Esophagus muscularis mucosa (tissue), 4 donors: ENCODE results near the gene SLC4A1. TPM values are rescaled to one million over a fixed set of nuclear protein-coding genes. Genes with fewer than 3 reads are reported as not detected.
A peak's percentile ranks its signal among the peaks of the same experiment; 100 is the strongest.

Source experiments
- DNase-seq: peaks from one replicate; pipeline ENCODE4 v3.0.0-alpha.2; 2017; ENCODE audit errors: extremely low spot score
- H3K27ac ChIP-seq, 4 donors: fragments of 200-600 bp; sonication (generic); replicated peaks in 1 of 4; 1 replicate in 3 of 4; 2 replicates in 1 of 4; pipeline ENCODE4 v1.5.1; 2016 to 2019; ENCODE audit warnings: mild to moderate bottlenecking in 1 of 4
- H3K27me3 ChIP-seq, 4 donors: fragments of 200-600 bp; sonication (generic); one replicate each; pipeline versions ENCODE4 v1.5.1 to v1.6.0; 2016 to 2019
- H3K36me3 ChIP-seq, 4 donors: fragments of 200-600 bp; sonication (generic); one replicate each; pipeline ENCODE4 v1.5.1; 2016 to 2019
- H3K4me1 ChIP-seq, 4 donors: fragments of 200-600 bp; sonication (generic); one replicate each; pipeline ENCODE4 v1.5.1; 2016 to 2019
- H3K4me3 ChIP-seq, 4 donors: fragments of 200-600 bp; sonication (generic); 1 replicate in 2 of 4; 2 replicates in 2 of 4; pipeline ENCODE4 v1.5.1; 2016 to 2019; ENCODE audit warnings: mild to moderate bottlenecking in 4 of 4, moderate library complexity in 1 of 4
- H3K9me3 ChIP-seq, 4 donors: fragments of 200-600 bp; sonication (generic); 1 replicate in 3 of 4; 2 replicates in 1 of 4; pipeline ENCODE4 v1.5.1; 2016 to 2019
- EP300 ChIP-seq: sonication (generic); formaldehyde crosslinking; IDR thresholded peaks from one replicate; pipeline ENCODE4 v1.6.1; 2017; ENCODE audit warnings: antibody characterized with exemption
- POLR2A ChIP-seq: fragments of 450-650 bp; IDR thresholded peaks from one replicate; pipeline ENCODE4 v1.6.1; 2017; ENCODE audit warnings: antibody characterized with exemption, moderate library complexity, mild to moderate bottlenecking, low read depth
- POLR2AphosphoS5 ChIP-seq, 2 donors: sonication (generic); formaldehyde crosslinking; IDR thresholded peaks; one replicate each; pipeline ENCODE4 v1.6.1; 2017; ENCODE audit warnings: antibody characterized with exemption in 2 of 2
- WGBS: methylation state at CpG from one replicate; pipeline ENCODE4 v1.1.5; 2018; 5-methylcytosine and 5-hydroxymethylcytosine counted together
- intact Hi-C: fragments of 100-400 bp; cut with DNase I; formaldehyde crosslinking; loops from one replicate; pipeline ENCODE4 v1.15.1; 2023
- total RNA-seq, 4 donors: library from RNA; depleted of rRNA; stranded (reverse); fragments of >200 nt; gene quantifications; one replicate each; pipeline versions ENCODE4 v1.1.0 to v1.2.1, GENCODE V29; 2016
- TF ChIP-seq, protein P1 (sequence below), 3 experiments: fragments of 200-600 bp in 2 of 3; fragments of 450-650 bp in 1 of 3; sonication (generic) in 2 of 3; IDR thresholded peaks; one replicate each; pipeline ENCODE4 v1.5.1; 2017 to 2019; ENCODE audit warnings: antibody characterized with exemption in 3 of 3, mild to moderate bottlenecking in 2 of 3, moderate library complexity in 1 of 3

Gene SLC4A1
- total RNA-seq, 4 donors from 2014 or later: 0.11 to 2.0 (median 0.19) TPM; not detected in 1

DNA sequence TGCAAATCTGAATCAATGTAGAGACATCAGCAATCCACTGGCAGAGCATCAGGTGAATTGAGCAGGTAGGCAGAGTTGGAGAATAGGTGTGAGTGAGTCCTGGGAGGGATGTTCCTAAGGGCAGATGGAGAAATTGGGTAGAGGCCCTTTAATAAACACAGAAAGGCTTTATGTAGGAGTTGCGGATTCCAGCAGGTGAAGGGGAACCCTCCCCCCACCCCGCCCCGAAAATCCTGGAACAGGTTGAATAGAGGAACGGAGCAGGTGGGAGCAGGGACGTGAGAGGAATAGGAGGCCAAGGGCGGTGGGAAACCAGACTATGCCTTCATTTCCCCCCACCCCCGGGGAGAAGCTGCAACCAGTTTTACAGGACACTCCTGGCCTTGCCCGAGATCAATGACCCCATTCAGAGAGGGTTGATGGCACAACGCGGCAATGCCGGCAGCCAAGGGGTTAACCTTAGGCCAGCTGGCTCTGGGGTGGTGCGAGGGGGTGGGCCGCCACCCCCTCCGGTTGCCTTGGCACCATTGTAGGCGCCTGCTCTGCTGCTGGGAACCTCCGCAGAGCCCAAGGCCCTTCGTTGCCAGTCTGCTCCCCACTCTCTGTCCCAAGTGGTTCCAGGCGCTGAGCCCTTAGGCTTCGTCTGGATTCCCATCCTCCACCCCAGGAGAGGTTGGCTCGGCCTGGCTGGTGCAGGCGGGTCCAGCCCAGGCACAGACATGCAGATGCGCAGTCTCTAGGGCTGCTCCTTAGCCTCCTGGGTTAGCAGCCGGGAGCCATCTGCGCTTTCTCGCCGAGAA lies 39.7 kb upstream of the SLC4A1 start:
- 13% methylated on average over 8 of the region's 26 CpGs for WGBS
- peaks cover 0 to 13% (median 0%) of the 10 kb centered on the region in 4 donors for H3K27me3 ChIP-seq
- H3K4me1 ChIP-seq: peaks cover 16 to 25% (median 22%) of the 10 kb centered on the region in 4 donors
- peak overlapping the region; percentile 54 to 76 (median 68) for H3K27ac ChIP-seq
- H3K36me3 ChIP-seq: no peaks in the 10 kb centered on the region
- DNase-seq: no peak
- no peaks in the 10 kb centered on the region for H3K9me3 ChIP-seq
- H3K4me3 ChIP-seq: peak overlapping the region; percentile 50 to 58 (median 57)
- intact Hi-C loops: no loop called here
- TF ChIP-seq EP300: no peak
- TF ChIP-seq, protein P1, sequence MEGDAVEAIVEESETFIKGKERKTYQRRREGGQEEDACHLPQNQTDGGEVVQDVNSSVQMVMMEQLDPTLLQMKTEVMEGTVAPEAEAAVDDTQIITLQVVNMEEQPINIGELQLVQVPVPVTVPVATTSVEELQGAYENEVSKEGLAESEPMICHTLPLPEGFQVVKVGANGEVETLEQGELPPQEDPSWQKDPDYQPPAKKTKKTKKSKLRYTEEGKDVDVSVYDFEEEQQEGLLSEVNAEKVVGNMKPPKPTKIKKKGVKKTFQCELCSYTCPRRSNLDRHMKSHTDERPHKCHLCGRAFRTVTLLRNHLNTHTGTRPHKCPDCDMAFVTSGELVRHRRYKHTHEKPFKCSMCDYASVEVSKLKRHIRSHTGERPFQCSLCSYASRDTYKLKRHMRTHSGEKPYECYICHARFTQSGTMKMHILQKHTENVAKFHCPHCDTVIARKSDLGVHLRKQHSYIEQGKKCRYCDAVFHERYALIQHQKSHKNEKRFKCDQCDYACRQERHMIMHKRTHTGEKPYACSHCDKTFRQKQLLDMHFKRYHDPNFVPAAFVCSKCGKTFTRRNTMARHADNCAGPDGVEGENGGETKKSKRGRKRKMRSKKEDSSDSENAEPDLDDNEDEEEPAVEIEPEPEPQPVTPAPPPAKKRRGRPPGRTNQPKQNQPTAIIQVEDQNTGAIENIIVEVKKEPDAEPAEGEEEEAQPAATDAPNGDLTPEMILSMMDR (IDR thresholded peaks at IDR 0.05): no peak
- no peak for TF ChIP-seq POLR2AphosphoS5 (IDR thresholded peaks at IDR 0.05)
- no peak for TF ChIP-seq POLR2A

DNA sequence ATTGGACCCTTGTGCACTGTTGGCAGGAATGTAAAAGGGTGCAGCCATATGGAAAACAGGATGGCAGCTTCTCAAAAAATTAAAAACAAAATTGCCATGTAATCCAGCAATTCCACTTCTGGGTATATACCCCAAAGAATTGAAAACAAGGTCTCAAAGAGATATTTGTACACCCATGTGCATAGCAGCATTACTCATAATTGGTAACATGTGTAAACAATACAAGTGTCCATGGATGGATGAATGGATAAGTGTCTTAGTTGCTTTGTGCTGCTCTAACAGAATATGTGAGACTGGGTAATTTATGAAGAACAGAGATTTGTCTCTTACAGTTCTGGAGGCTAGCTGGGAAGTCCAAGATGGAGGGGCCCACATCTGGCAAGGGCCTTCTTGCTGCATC lies 36.7 kb upstream of the SLC4A1 start:
- DNase-seq: no peak
- Histone ChIP-seq H3K27ac (no peak overlapping the region), H3K9me3 (no peaks in the 10 kb centered on the region), H3K4me1 (peaks cover 16 to 25% (median 22%) of the 10 kb centered on the region in 4 donors), H3K27me3 (peaks cover 0 to 23% (median 0%) of the 10 kb centered on the region in 4 donors), H3K36me3 (no peaks in the 10 kb centered on the region), H3K4me3 (no peak overlapping the region)
- intact Hi-C loops: no loop called here
- TF ChIP-seq POLR2AphosphoS5 (IDR thresholded peaks at IDR 0.05) (no peak), POLR2A (no peak), EP300 (no peak)
- TF ChIP-seq, protein P1 (IDR thresholded peaks at IDR 0.05): no peak

DNA sequence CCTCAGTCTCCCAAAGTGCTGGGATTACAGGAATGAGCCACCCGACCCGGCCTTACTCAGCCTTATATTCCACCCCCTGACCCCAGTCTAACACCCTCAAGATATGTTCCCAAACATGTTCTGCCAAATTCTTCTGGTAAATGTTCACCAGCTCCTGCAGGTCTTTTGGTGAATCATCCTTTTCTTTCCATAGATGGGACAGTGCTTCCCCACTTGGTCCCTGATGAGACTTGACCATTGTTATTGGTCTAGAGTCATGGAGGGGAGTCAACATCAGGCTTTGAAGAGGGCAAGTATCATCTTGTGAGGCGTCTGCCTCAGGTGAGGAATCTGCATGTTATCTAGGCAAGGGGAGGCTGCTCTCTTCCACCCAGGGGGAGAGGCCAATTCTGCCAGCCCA lies 30.0 kb upstream of the SLC4A1 start:
- Histone ChIP-seq H3K9me3 (no peaks in the 10 kb centered on the region), H3K27me3 (peaks cover 0 to 33% (median 0%) of the 10 kb centered on the region in 4 donors), H3K27ac (no peak overlapping the region), H3K4me1 (no peaks in the 10 kb centered on the region), H3K36me3 (no peaks in the 10 kb centered on the region), H3K4me3 (no peak overlapping the region)
- WGBS: 76% methylated on average over 2 of the region's 3 CpGs
- TF ChIP-seq EP300: no peak
- TF ChIP-seq, protein P1 (IDR thresholded peaks at IDR 0.05): no peak
- no peak for TF ChIP-seq POLR2A
- TF ChIP-seq POLR2AphosphoS5 (IDR thresholded peaks at IDR 0.05): no peak
- DNase-seq: no peak
- intact Hi-C loops: no loop called here

DNA sequence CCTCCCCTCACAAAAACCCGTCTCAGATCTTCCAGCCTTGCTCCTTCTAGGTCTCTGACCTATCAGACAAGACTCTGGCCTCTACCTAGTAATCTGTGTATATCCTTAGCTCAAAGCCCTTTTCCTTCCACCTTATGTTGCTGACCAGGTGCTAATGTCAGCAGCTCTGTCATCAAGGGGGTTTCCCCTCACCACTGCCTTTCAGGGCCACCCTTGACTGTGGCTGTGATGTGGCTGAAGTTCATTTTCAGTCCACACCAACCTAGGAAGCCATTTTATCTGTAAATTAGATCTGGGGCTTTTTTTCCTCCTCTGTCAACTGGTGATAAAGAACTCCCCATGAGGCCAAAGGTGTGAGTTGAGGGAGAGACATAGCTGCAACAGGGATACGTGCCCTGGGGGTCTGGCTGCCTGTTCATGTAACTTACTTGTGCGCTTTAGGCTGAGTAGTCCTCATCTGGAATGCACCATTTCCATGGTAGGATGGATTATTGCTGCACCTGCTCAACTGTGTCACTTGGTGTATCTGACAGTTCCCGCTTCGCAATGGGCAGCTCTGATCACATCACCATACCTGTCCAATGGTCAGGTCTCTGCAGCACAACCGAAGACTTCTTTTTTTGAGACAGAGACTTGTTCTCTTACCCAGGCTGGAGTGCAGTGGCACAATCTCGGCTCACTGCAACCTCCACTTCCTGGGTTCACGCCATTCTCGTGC lies 25.7 kb upstream of the SLC4A1 start:
- Histone ChIP-seq H3K4me1 (no peaks in the 10 kb centered on the region), H3K9me3 (no peaks in the 10 kb centered on the region), H3K27me3 (peaks cover 0 to 10% (median 0%) of the 10 kb centered on the region in 4 donors), H3K27ac (no peak overlapping the region), H3K36me3 (no peaks in the 10 kb centered on the region), H3K4me3 (no peak overlapping the region)
- no peak for DNase-seq
- TF ChIP-seq POLR2AphosphoS5 (IDR thresholded peaks at IDR 0.05): no peak
- no peak for TF ChIP-seq POLR2A
- TF ChIP-seq, protein P1 (IDR thresholded peaks at IDR 0.05): no peak
- no peak for TF ChIP-seq EP300
- intact Hi-C loops: no loop called here
- WGBS: 93% methylated on average over 9 of the region's 9 CpGs
